Measurements from ENCODE around the gene BSN.

DNA sequence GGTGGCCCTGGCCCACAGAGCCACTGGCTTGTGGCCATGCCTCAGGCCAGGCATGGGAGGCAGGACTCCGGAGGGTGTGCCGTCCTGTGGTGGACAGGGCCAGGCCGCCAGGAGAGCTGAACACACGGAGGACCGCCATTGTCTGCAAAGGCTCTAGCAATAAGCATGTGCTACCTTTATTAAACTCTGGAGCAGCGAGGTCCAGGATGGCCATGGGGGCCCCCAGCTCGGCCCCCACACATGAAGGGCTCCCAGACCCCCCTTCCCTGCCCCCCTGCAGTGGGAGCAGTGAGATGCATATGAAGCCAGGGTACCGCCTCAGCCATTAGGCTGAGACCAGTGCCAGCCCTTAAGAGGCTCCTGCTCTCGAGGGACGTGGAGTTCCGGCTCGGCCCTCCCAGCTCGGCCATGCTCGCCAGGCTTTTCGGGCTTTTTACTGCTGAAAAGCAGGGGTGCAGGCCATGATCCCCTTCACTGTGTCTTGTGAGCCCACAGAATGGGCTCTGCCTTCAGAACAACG is 162.5 kb downstream of the BSN start:
- no peak for TF ChIP-seq REST (IDR thresholded peaks at IDR 0.05; ENCODE audit: insufficient read depth in 1 of 2, low read depth in 2 of 2, low read length in 2 of 2)
- no peak for TF ChIP-seq POLR2AphosphoS5 (IDR thresholded peaks at IDR 0.05; ENCODE audit: low read depth, low read length)
- TF ChIP-seq TAF1 (IDR thresholded peaks at IDR 0.05; ENCODE audit: borderline replicate concordance, insufficient read depth, low read length), result no peak
